NCI-H2171 treated with DMSO at 0.1 percent for 48 hours (cell line): ENCODE data around the gene UBE2QL1.

Experiments used
- DNase-seq: peaks from one replicate; lab custom pipeline; 2025; lab: John Stamatoyannopoulos, UW

Gene UBE2QL1

DNA sequence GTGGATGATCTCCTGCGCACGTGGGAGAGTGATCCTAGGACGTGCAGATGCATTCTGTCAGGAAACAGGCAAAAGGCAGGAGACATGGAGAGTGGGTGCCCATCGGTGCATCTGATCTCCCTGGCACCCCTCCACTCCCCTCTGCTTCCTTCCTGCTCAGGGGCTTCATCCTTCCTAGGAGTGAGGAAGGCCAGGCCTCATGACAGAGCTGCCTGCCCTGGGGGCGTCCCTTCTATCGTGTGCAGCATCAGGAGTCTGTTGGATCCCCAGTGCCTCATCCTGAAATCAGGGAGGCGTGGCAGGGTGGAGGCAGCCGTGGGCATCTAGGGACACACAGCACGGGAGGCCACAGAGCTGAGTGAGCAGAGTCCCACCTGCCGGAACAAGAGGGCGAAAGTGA lies 30.1 kb downstream of the UBE2QL1 start:
- no peak for DNase-seq

- DNase-seq = no peak
Observed at GRCh38 chr5:6480133-6481051, 31.7 kb downstream of the UBE2QL1 start.

DNA sequence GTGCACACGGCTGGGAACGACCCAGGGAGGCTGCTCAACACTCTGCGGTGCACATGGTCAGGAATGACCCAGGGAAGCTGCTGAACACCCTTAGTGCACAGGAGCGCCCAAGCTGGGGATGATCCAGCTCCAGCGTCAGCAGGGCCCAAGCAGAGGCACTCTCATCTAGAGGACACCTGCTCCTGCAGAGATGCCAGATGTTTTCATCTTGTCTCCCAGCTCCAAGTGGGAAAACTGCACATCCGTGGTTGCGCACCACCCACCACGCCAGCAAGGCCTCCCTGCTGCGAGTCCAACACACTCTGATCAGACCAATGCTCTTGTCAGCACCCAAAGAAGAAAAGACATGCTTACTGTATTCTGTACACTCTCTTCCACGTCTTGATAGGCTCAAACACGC lies 34.1 kb downstream of the UBE2QL1 start:
- peak; percentile 10 for DNase-seq

DNA sequence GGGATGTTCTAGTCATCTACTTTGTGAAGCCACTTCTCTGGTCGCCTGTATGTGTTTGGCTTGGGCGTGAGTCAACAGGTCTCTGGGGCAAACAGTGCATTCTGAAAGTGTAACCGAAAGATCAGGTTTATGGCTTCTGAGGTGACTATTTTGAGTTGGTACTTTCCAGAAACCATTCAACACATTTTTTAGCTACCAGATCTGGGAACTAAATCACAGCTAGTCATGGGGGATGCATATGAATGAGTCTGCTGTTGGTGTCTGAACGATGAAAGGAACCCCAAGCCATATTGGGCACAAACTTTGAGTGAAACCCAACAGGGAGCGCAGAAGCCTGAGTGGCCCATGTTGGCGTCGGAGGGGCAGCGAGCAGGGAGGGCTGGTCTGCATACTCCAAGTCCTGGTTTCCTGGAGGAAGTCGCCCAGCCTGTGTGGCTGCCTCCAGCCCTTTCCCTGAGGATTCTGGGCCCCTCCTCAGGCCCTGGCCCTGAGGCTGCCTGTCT lies 35.3 kb downstream of the UBE2QL1 start:
- DNase-seq = no peak

GRCh38 chr5:6484446-6484845 lies 35.8 kb downstream of the UBE2QL1 start:
- DNase-seq = no peak

- no peak for DNase-seq
Observed at GRCh38 chr5:6484899-6485298, 36.2 kb downstream of the UBE2QL1 start.

DNA sequence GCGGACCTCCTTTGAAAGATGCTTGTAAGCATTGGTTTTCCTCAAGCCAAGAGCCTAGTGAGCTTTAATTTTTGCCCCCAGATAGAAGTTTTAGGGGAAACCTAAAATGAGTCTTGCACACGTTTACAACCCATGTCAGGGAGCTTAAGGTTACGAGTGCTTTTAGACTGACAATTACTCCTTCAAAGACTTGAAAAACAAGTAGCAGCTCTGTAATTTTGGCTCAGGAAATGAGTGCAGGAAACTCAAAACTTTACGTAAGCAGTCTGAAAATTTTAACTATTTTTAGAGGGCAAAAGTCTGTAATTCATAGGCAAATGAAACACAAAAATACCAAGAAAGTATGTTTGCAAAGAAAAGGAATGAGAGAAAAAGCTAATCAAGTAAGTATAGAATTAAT lies 36.8 kb downstream of the UBE2QL1 start:
- DNase-seq = no peak

- DNase-seq = no peak
Observed at GRCh38 chr5:6486074-6486473, 37.4 kb downstream of the UBE2QL1 start.

DNA sequence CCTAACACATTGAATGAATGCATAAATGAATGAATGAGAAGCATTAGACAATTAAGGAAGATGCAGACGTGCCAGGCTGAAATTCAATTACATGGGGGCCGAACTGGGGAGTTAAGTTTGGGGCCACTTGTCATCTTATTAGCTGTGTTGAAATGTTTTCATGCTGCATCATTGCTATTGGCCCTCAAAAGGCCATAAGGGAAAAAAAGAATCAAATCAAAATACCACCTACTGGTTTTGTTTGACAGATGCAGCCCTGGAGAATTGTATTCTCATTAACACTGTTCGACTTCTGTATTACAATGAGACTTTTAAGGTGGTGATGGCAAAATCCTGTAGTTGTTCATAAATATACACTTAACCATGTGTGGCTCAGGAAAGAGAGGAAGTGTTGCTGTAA lies 38.4 kb downstream of the UBE2QL1 start:
- no peak for DNase-seq

- no peak for DNase-seq
Observed at GRCh38 chr5:6488021-6488420, 39.4 kb downstream of the UBE2QL1 start.

- DNase-seq = no peak
Observed at GRCh38 chr5:6489643-6490185, 41.1 kb downstream of the UBE2QL1 start.

- no peak for DNase-seq
Observed at GRCh38 chr5:6490246-6490645, 41.6 kb downstream of the UBE2QL1 start.

DNA sequence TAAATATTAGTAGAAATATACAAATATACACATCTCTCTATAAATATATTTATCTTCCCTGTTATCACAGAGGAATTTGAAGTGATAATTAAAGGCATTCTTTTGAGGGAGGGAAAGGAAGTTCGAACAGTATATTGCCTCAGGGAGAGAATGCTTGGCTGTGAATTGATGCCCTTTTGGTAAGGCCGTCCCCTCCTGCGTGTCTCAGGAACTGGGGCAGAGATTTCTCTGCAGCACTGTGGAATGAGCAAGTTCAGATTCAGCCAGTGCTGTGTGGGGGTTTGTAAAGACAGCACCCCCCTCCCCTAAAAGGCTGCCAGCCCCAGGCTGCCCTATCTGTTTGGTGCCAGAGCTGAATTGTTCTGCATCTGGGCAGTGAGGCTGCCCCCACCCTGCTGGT lies 42.0 kb downstream of the UBE2QL1 start:
- DNase-seq = no peak

- no peak for DNase-seq
Observed at GRCh38 chr5:6491196-6491918, 42.7 kb downstream of the UBE2QL1 start.

DNA sequence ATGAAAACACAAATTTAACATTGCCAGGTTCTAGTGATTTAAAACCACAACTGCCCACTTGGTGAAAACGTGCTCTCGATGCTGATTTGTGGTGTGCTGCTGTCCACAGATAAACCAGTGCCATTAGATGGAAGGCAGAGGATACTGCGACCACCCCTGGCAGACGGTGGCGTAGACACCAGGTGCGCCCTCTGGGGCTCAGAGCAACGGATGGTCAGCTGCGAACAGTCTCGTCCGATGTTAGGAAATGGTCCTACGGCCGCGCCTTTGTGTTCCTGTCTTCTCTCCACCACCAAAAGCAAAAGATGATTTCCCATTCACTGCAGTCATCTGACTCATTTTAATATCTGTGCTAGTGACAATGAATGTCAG lies 43.2 kb downstream of the UBE2QL1 start:
- DNase-seq = no peak

- no peak for DNase-seq
Observed at GRCh38 chr5:6492934-6493333, 44.3 kb downstream of the UBE2QL1 start.

DNA sequence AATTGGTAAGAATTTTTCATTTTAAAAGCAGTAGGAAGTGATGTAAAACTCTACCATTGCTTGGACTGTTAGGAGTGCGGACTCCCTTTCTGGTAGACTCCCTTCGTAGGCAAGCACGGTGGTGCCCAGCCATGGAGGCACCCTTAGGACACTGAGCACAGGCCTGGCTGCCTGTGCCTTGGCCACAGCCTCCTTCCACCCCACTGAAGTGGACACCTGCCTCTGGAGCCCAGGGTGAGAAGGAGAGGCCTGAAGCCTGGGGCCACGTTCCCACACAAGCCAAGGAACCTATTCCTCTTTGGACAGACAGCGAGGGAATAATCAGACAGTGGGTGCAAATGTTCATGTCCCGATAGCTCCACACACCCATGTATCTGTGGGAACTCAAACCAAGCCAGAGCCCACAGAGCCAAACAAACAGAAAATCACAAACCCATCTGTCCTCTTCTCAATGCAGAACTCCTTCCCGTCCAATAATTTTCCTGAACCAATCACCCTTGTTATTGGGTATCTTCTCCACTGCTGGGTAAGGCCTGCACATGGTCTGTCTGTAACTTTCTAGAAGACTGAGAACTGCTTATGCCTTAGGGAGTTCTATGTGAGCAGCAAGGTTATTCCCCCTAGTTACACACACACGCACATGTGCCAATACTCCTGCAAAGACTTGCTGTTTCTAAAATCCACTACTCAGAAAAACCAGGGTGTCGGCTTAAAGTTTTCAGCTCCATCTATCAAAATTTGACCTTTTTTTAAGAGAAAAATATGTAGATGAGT lies 45.2 kb downstream of the UBE2QL1 start:
- no peak for DNase-seq

- no peak for DNase-seq
Observed at GRCh38 chr5:6494939-6495338, 46.3 kb downstream of the UBE2QL1 start.

- no peak for DNase-seq
Observed at GRCh38 chr5:6495433-6496206, 47.0 kb downstream of the UBE2QL1 start.

- DNase-seq = no peak
Observed at GRCh38 chr5:6496207-6496584, 47.5 kb downstream of the UBE2QL1 start.

DNA sequence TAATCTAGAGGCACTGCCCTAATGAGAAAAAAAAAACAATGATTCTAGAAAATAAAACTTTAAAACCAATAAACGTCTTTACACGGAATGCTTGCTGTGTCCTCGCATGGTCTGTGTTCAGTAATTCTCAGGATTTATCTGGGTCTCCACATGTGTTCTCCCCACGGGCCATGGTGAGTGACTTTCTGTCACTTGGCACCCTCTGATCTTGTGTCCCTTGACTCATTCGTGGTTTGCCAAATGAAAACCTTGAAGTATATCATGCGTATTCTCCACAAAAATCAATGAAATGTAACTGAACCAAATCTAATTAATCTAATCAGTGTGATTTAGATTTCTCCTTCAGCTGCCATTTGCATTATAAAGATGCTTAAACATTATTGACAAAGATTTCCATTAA lies 48.0 kb downstream of the UBE2QL1 start:
- DNase-seq = no peak
